Measurements from ENCODE around the gene FBN3. TPM values are rescaled to one million over a fixed set of nuclear protein-coding genes. Genes with fewer than 3 reads are reported as not detected.

FBN3 gene
- total and polyA plus RNA-seq, 3 donors from 2014 or later = 0.62 to 17.8 (median 2.3) TPM

GRCh38 chr19:8144273-8144995 lies 5.0 kb downstream of the FBN3 start:
- peaks cover 28% of the 10 kb centered on the region for H3K4me1 ChIP-seq
- no peak for DNase-seq
- no peaks in the 10 kb centered on the region for H3K27me3 ChIP-seq
- H3K4me3 ChIP-seq = no peak overlapping the region
- no peaks in the 10 kb centered on the region for H3K9me3 ChIP-seq
- 74 to 81% methylated on average over 10 to 14 of the region's 14 CpGs for WGBS, 2 donors
- no peak for TF ChIP-seq CTCF (IDR thresholded peaks at IDR 0.05)
- no peak for TF ChIP-seq POLR2A (IDR thresholded peaks at IDR 0.05)
- intact Hi-C loops (cut with DNase I; ENCODE audit: low total_unique reads) = no loop called here
- H3K36me3 ChIP-seq (ENCODE audit: low read depth, missing control alignments) = no peaks in the 10 kb centered on the region
- no peak overlapping the region for H3K27ac ChIP-seq

GRCh38 chr19:8143041-8143440 lies 6.4 kb downstream of the FBN3 start:
- no peak for TF ChIP-seq POLR2A (IDR thresholded peaks at IDR 0.05)
- Histone ChIP-seq H3K36me3 (ENCODE audit: low read depth, missing control alignments) (no peaks in the 10 kb centered on the region), H3K27me3 (no peaks in the 10 kb centered on the region), H3K4me3 (no peak overlapping the region), H3K9me3 (no peaks in the 10 kb centered on the region), H3K27ac (no peak overlapping the region), H3K4me1 (peaks cover 26% of the 10 kb centered on the region)
- WGBS, 2 donors = 42 to 56% methylated on average over 10 of the region's 10 CpGs
- no peak for DNase-seq
- intact Hi-C loops (cut with DNase I; ENCODE audit: low total_unique reads) = no loop called here

GRCh38 chr19:8142513-8142900 lies 6.9 kb downstream of the FBN3 start:
- TF ChIP-seq CTCF (IDR thresholded peaks at IDR 0.05) = no peak
- no peak overlapping the region for H3K27ac ChIP-seq
- intact Hi-C loops (cut with DNase I; ENCODE audit: low total_unique reads) = no loop called here
- peaks cover 26% of the 10 kb centered on the region for H3K4me1 ChIP-seq
- no peaks in the 10 kb centered on the region for H3K27me3 ChIP-seq
- DNase-seq = no peak
- no peaks in the 10 kb centered on the region for H3K36me3 ChIP-seq (ENCODE audit: low read depth, missing control alignments)
- H3K4me3 ChIP-seq = no peak overlapping the region
- H3K9me3 ChIP-seq = no peaks in the 10 kb centered on the region
- 67 to 68% methylated on average over 6 of the region's 6 CpGs for WGBS, 2 donors

- 74 to 88% methylated on average over 16 to 21 of the region's 21 CpGs for WGBS, 2 donors
- Histone ChIP-seq H3K9me3 (no peaks in the 10 kb centered on the region), H3K27ac (no peak overlapping the region), H3K4me3 (no peak overlapping the region), H3K36me3 (ENCODE audit: low read depth, missing control alignments) (no peaks in the 10 kb centered on the region), H3K4me1 (peaks cover 20% of the 10 kb centered on the region), H3K27me3 (no peaks in the 10 kb centered on the region)
- intact Hi-C loops (cut with DNase I; ENCODE audit: low total_unique reads) = no loop called here
- no peak for TF ChIP-seq CTCF (IDR thresholded peaks at IDR 0.05)
- TF ChIP-seq POLR2A (IDR thresholded peaks at IDR 0.05) = no peak
- no peak for DNase-seq
Observed at GRCh38 chr19:8141726-8142512, 7.5 kb downstream of the FBN3 start.

GRCh38 chr19:8138201-8138600 lies 11.2 kb downstream of the FBN3 start:
- no peaks in the 10 kb centered on the region for H3K27me3 ChIP-seq
- no peak for DNase-seq
- no peak overlapping the region for H3K4me3 ChIP-seq
- H3K9me3 ChIP-seq = no peaks in the 10 kb centered on the region
- TF ChIP-seq CTCF (IDR thresholded peaks at IDR 0.05) (no peak), POLR2A (IDR thresholded peaks at IDR 0.05) (no peak)
- H3K27ac ChIP-seq = no peak overlapping the region
- H3K36me3 ChIP-seq (ENCODE audit: low read depth, missing control alignments) = no peaks in the 10 kb centered on the region
- 90% methylated on average over 13 to 17 of the region's 17 CpGs for WGBS, 2 donors
- intact Hi-C loops (cut with DNase I; ENCODE audit: low total_unique reads) = no loop called here
- H3K4me1 ChIP-seq = peaks cover 17% of the 10 kb centered on the region

Measured in testis (tissue), 3 donors.